GM18511 (cell line): ENCODE measurements around the gene LCAT.
"Not testable (repeated sequence)": the region's sequence is repeated elsewhere in the genome, so short reads cannot be mapped to it uniquely, and the experiment has no call there.

ENCODE experiments used
- ATAC-seq: cut with Tn5 transposase; IDR thresholded peaks from one replicate; pipeline ENCODE4 v1.9.1; 2021; ENCODE audit warnings: mild to moderate bottlenecking, moderate library complexity; ENCODE audit not compliant: unreplicated experiment

LCAT gene

GRCh38 chr16:67915831-67916723 is 27.8 kb downstream of the LCAT start:
- no peak for ATAC-seq

- ATAC-seq = not testable (repeated sequence)
Observed at GRCh38 chr16:67915496-67915769, 28.5 kb downstream of the LCAT start.

GRCh38 chr16:67914758-67915495 is 29.0 kb downstream of the LCAT start:
- ATAC-seq = no peak

- no peak for ATAC-seq
Observed at GRCh38 chr16:67910158-67910557, 33.8 kb downstream of the LCAT start.

- no peak for ATAC-seq
Observed at GRCh38 chr16:67909056-67909742, 34.7 kb downstream of the LCAT start.

- ATAC-seq = no peak
Observed at GRCh38 chr16:67907397-67908180, 36.3 kb downstream of the LCAT start.

- no peak for ATAC-seq
Observed at GRCh38 chr16:67902831-67903230, 41.1 kb downstream of the LCAT start.

- no peak for ATAC-seq
Observed at GRCh38 chr16:67901734-67902133, 42.2 kb downstream of the LCAT start.

- ATAC-seq = no peak
Observed at GRCh38 chr16:67897231-67897630, 46.7 kb downstream of the LCAT start.

GRCh38 chr16:67893743-67894399 is 50.0 kb downstream of the LCAT start:
- no peak for ATAC-seq

- peak; percentile 97 for ATAC-seq
Observed at GRCh38 chr16:67892899-67893742, 50.8 kb downstream of the LCAT start, which contains the start of gene PSKH1. Gene PSKH1, plus strand, starts transcription at chr16:67893254. Its CDS starts 15,496 bp downstream, at chr16:67908750.

GRCh38 chr16:67892375-67892774 is 51.5 kb downstream of the LCAT start:
- no peak for ATAC-seq
